Measurements from ENCODE around the gene SLC46A2. TPM values are rescaled to one million over a fixed set of nuclear protein-coding genes. Genes with fewer than 3 reads are reported as not detected.

Gene SLC46A2
- polyA plus RNA-seq, 2 donors: 1.0 to 1.6 TPM

- Histone ChIP-seq H3K9me3 (ENCODE audit: control insufficient read depth in 2 of 2, insufficient read depth in 1 of 2, low read depth in 1 of 2, low read length in 1 of 2) (no peaks in the 10 kb centered on the region), H3K36me3 (ENCODE audit: control insufficient read depth in 2 of 2, insufficient read depth in 2 of 2, low read length in 1 of 2) (no peaks in the 10 kb centered on the region), H3K4me3 (ENCODE audit: low read depth in 1 of 2, low read length in 2 of 2) (no peak overlapping the region), H3K4me1 (ENCODE audit: control insufficient read depth in 2 of 2, insufficient read depth in 2 of 2, low read length in 1 of 2) (no peaks in the 10 kb centered on the region), H3K27me3 (ENCODE audit: control insufficient read depth in 1 of 2, insufficient read depth in 2 of 2, low read length in 2 of 2) (no peaks in the 10 kb centered on the region), H3K27ac (ENCODE audit: low read depth in 2 of 2, low read length in 1 of 2) (no peak overlapping the region)
- WGBS, 2 donors: 87 to 90% methylated on average over 3 of the region's 3 CpGs
Measured at GRCh38 chr9:112912636-112913035, 22.0 kb upstream of the SLC46A2 start.

GRCh38 chr9:112911736-112912135 lies 21.1 kb upstream of the SLC46A2 start:
- Histone ChIP-seq H3K9me3 (ENCODE audit: control insufficient read depth in 2 of 2, insufficient read depth in 1 of 2, low read depth in 1 of 2, low read length in 1 of 2) (no peaks in the 10 kb centered on the region), H3K36me3 (ENCODE audit: control insufficient read depth in 2 of 2, insufficient read depth in 2 of 2, low read length in 1 of 2) (no peaks in the 10 kb centered on the region), H3K4me3 (ENCODE audit: low read depth in 1 of 2, low read length in 2 of 2) (no peak overlapping the region), H3K27me3 (ENCODE audit: control insufficient read depth in 1 of 2, insufficient read depth in 2 of 2, low read length in 2 of 2) (no peaks in the 10 kb centered on the region), H3K4me1 (ENCODE audit: control insufficient read depth in 2 of 2, insufficient read depth in 2 of 2, low read length in 1 of 2) (no peaks in the 10 kb centered on the region), H3K27ac (ENCODE audit: low read depth in 2 of 2, low read length in 1 of 2) (no peak overlapping the region)
- WGBS, 2 donors: 72 to 73% methylated on average over 2 of the region's 2 CpGs

GRCh38 chr9:112905084-112905483 lies 14.4 kb upstream of the SLC46A2 start:
- Histone ChIP-seq H3K27me3 (ENCODE audit: control insufficient read depth in 1 of 2, insufficient read depth in 2 of 2, low read length in 2 of 2) (no peaks in the 10 kb centered on the region), H3K9me3 (ENCODE audit: control insufficient read depth in 2 of 2, insufficient read depth in 1 of 2, low read depth in 1 of 2, low read length in 1 of 2) (no peaks in the 10 kb centered on the region), H3K4me3 (ENCODE audit: low read depth in 1 of 2, low read length in 2 of 2) (no peak overlapping the region), H3K27ac (ENCODE audit: low read depth in 2 of 2, low read length in 1 of 2) (no peak overlapping the region), H3K4me1 (ENCODE audit: control insufficient read depth in 2 of 2, insufficient read depth in 2 of 2, low read length in 1 of 2) (no peaks in the 10 kb centered on the region), H3K36me3 (ENCODE audit: control insufficient read depth in 2 of 2, insufficient read depth in 2 of 2, low read length in 1 of 2) (no peaks in the 10 kb centered on the region)
- 57 to 59% methylated on average over 4 of the region's 4 CpGs for WGBS, 2 donors

- WGBS, 2 donors: 52 to 70% methylated on average over 1 of the region's 1 CpG
- Histone ChIP-seq H3K27me3 (ENCODE audit: control insufficient read depth in 1 of 2, insufficient read depth in 2 of 2, low read length in 2 of 2) (no peaks in the 10 kb centered on the region), H3K4me1 (ENCODE audit: control insufficient read depth in 2 of 2, insufficient read depth in 2 of 2, low read length in 1 of 2) (no peaks in the 10 kb centered on the region), H3K36me3 (ENCODE audit: control insufficient read depth in 2 of 2, insufficient read depth in 2 of 2, low read length in 1 of 2) (no peaks in the 10 kb centered on the region), H3K9me3 (ENCODE audit: control insufficient read depth in 2 of 2, insufficient read depth in 1 of 2, low read depth in 1 of 2, low read length in 1 of 2) (no peaks in the 10 kb centered on the region), H3K4me3 (ENCODE audit: low read depth in 1 of 2, low read length in 2 of 2) (no peak overlapping the region), H3K27ac (ENCODE audit: low read depth in 2 of 2, low read length in 1 of 2) (no peak overlapping the region)
Measured at GRCh38 chr9:112900901-112901300, 10.2 kb upstream of the SLC46A2 start.

GRCh38 chr9:112900488-112900887 lies 9.8 kb upstream of the SLC46A2 start:
- H3K27me3 ChIP-seq (ENCODE audit: control insufficient read depth in 1 of 2, insufficient read depth in 2 of 2, low read length in 2 of 2): no peaks in the 10 kb centered on the region
- no peaks in the 10 kb centered on the region for H3K4me1 ChIP-seq (ENCODE audit: control insufficient read depth in 2 of 2, insufficient read depth in 2 of 2, low read length in 1 of 2)
- WGBS, 2 donors: 68 to 75% methylated on average over 4 of the region's 4 CpGs
- H3K36me3 ChIP-seq (ENCODE audit: control insufficient read depth in 2 of 2, insufficient read depth in 2 of 2, low read length in 1 of 2): no peaks in the 10 kb centered on the region
- H3K27ac ChIP-seq (ENCODE audit: low read depth in 2 of 2, low read length in 1 of 2): no peak overlapping the region
- H3K4me3 ChIP-seq (ENCODE audit: low read depth in 1 of 2, low read length in 2 of 2): no peak overlapping the region
- no peaks in the 10 kb centered on the region for H3K9me3 ChIP-seq (ENCODE audit: control insufficient read depth in 2 of 2, insufficient read depth in 1 of 2, low read depth in 1 of 2, low read length in 1 of 2)

GRCh38 chr9:112898872-112899311 lies 8.2 kb upstream of the SLC46A2 start:
- H3K27me3 ChIP-seq (ENCODE audit: control insufficient read depth in 1 of 2, insufficient read depth in 2 of 2, low read length in 2 of 2): no peaks in the 10 kb centered on the region
- WGBS, 2 donors: 50 to 55% methylated on average over 6 of the region's 6 CpGs
- H3K9me3 ChIP-seq (ENCODE audit: control insufficient read depth in 2 of 2, insufficient read depth in 1 of 2, low read depth in 1 of 2, low read length in 1 of 2): no peaks in the 10 kb centered on the region
- H3K4me3 ChIP-seq (ENCODE audit: low read depth in 1 of 2, low read length in 2 of 2): no peak overlapping the region
- H3K36me3 ChIP-seq (ENCODE audit: control insufficient read depth in 2 of 2, insufficient read depth in 2 of 2, low read length in 1 of 2): no peaks in the 10 kb centered on the region
- H3K4me1 ChIP-seq (ENCODE audit: control insufficient read depth in 2 of 2, insufficient read depth in 2 of 2, low read length in 1 of 2): no peaks in the 10 kb centered on the region
- no peak overlapping the region for H3K27ac ChIP-seq (ENCODE audit: low read depth in 2 of 2, low read length in 1 of 2)

GRCh38 chr9:112896131-112896530 lies 5.5 kb upstream of the SLC46A2 start:
- H3K27ac ChIP-seq (ENCODE audit: low read depth in 2 of 2, low read length in 1 of 2): no peak overlapping the region
- WGBS, 2 donors: 41 to 44% methylated on average over 3 of the region's 3 CpGs
- peaks cover 0 to 2% of the 10 kb centered on the region in 2 donors for H3K27me3 ChIP-seq (ENCODE audit: control insufficient read depth in 1 of 2, insufficient read depth in 2 of 2, low read length in 2 of 2)
- no peaks in the 10 kb centered on the region for H3K4me1 ChIP-seq (ENCODE audit: control insufficient read depth in 2 of 2, insufficient read depth in 2 of 2, low read length in 1 of 2)
- H3K9me3 ChIP-seq (ENCODE audit: control insufficient read depth in 2 of 2, insufficient read depth in 1 of 2, low read depth in 1 of 2, low read length in 1 of 2): no peaks in the 10 kb centered on the region
- no peaks in the 10 kb centered on the region for H3K36me3 ChIP-seq (ENCODE audit: control insufficient read depth in 2 of 2, insufficient read depth in 2 of 2, low read length in 1 of 2)
- no peak overlapping the region for H3K4me3 ChIP-seq (ENCODE audit: low read depth in 1 of 2, low read length in 2 of 2)

- Histone ChIP-seq H3K9me3 (ENCODE audit: control insufficient read depth in 2 of 2, insufficient read depth in 1 of 2, low read depth in 1 of 2, low read length in 1 of 2) (no peaks in the 10 kb centered on the region), H3K4me3 (ENCODE audit: low read depth in 1 of 2, low read length in 2 of 2) (no peak overlapping the region), H3K27ac (ENCODE audit: low read depth in 2 of 2, low read length in 1 of 2) (no peak overlapping the region), H3K36me3 (ENCODE audit: control insufficient read depth in 2 of 2, insufficient read depth in 2 of 2, low read length in 1 of 2) (no peaks in the 10 kb centered on the region), H3K4me1 (ENCODE audit: control insufficient read depth in 2 of 2, insufficient read depth in 2 of 2, low read length in 1 of 2) (peaks cover 0 to 12% of the 10 kb centered on the region in 2 donors), H3K27me3 (ENCODE audit: control insufficient read depth in 1 of 2, insufficient read depth in 2 of 2, low read length in 2 of 2) (peaks cover 3% of the 10 kb centered on the region in 2 donors)
- WGBS, 2 donors: 88 to 90% methylated on average over 1 of the region's 1 CpG
Measured at GRCh38 chr9:112894699-112895098, 4.0 kb upstream of the SLC46A2 start.

GRCh38 chr9:112894041-112894440 lies 3.4 kb upstream of the SLC46A2 start:
- Histone ChIP-seq H3K36me3 (ENCODE audit: control insufficient read depth in 2 of 2, insufficient read depth in 2 of 2, low read length in 1 of 2) (no peaks in the 10 kb centered on the region), H3K27me3 (ENCODE audit: control insufficient read depth in 1 of 2, insufficient read depth in 2 of 2, low read length in 2 of 2) (peaks cover 3% of the 10 kb centered on the region in 2 donors), H3K4me3 (ENCODE audit: low read depth in 1 of 2, low read length in 2 of 2) (no peak overlapping the region), H3K4me1 (ENCODE audit: control insufficient read depth in 2 of 2, insufficient read depth in 2 of 2, low read length in 1 of 2) (peaks cover 0 to 12% of the 10 kb centered on the region in 2 donors), H3K27ac (ENCODE audit: low read depth in 2 of 2, low read length in 1 of 2) (no peak overlapping the region), H3K9me3 (ENCODE audit: control insufficient read depth in 2 of 2, insufficient read depth in 1 of 2, low read depth in 1 of 2, low read length in 1 of 2) (no peaks in the 10 kb centered on the region)
- WGBS, 2 donors: 67 to 93% methylated on average over 1 of the region's 1 CpG

GRCh38 chr9:112892981-112893380 lies 2.3 kb upstream of the SLC46A2 start:
- Histone ChIP-seq H3K36me3 (ENCODE audit: control insufficient read depth in 2 of 2, insufficient read depth in 2 of 2, low read length in 1 of 2) (no peaks in the 10 kb centered on the region), H3K9me3 (ENCODE audit: control insufficient read depth in 2 of 2, insufficient read depth in 1 of 2, low read depth in 1 of 2, low read length in 1 of 2) (no peaks in the 10 kb centered on the region), H3K4me3 (ENCODE audit: low read depth in 1 of 2, low read length in 2 of 2) (no peak overlapping the region), H3K4me1 (ENCODE audit: control insufficient read depth in 2 of 2, insufficient read depth in 2 of 2, low read length in 1 of 2) (peaks cover 0 to 12% of the 10 kb centered on the region in 2 donors), H3K27ac (ENCODE audit: low read depth in 2 of 2, low read length in 1 of 2) (no peak overlapping the region), H3K27me3 (ENCODE audit: control insufficient read depth in 1 of 2, insufficient read depth in 2 of 2, low read length in 2 of 2) (peaks cover 3% of the 10 kb centered on the region in 2 donors)
- WGBS, 2 donors: 88 to 91% methylated on average over 2 of the region's 2 CpGs

Measured in esophagus (tissue), 2 donors.